ENCODE measurements around the gene NKAIN4. TPM values are rescaled to one million over a fixed set of nuclear protein-coding genes. Genes with fewer than 3 reads are reported as not detected.

NKAIN4 gene
- polyA plus RNA-seq, 1 donor (not counting 4 experiments of a cell fraction or from before 2014, with no cell fraction given), result not detected

DNA sequence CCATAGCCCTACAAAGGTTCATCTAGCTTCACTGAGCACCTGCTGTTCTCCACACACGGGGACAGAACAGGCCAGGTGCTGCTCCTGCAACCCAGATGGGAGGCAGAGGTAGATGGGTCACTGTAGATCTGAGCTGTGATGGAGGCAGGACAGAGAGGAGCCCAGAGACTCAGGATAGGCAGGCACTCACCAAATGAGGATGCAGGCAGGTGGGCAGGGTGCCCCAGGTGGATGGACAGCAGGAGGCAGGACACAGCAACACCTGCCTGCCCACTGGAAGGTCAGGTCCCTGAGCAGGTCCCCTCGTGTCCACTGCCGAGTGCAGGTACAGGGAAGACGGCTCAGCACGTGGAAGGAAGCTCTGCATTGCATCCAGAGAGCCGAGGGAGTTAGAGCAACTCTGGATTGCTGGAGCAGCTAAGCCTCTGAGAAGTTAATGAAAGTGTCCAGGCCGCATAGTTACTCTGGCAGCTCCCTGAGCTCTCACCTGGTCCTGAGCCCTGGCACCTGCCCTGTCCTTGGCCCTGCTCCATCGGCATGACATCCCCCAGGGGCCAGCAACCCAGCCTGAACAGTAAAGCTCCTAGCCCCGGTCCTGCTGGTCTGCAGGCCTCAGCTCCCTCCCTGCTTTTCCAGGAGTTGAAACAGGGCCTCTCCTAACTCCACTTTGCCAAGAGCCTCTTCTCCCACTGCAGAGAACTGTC is 33.4 kb downstream of the NKAIN4 start:
- DNase-seq (ENCODE audit: low read depth, low spot score) (no peak), FAIRE-seq (no peak)
- H4K20me1 ChIP-seq (ENCODE audit: control insufficient read depth, extremely low read depth, insufficient read depth, low read length), result no peaks in the 10 kb centered on the region
- no peaks in the 10 kb centered on the region for H3K9me3 ChIP-seq (ENCODE audit: control insufficient read depth, low read depth, low read length)
- dilution Hi-C loops (cut with MboI; ENCODE audit: extremely low pct_ligation_motif_present, low sequenced_read_pairs), result loop anchor here (10.0 kb wide), 1 partner anchor 64 kb away; no protein-coding TSS in a partner anchor
- H3K4me2 ChIP-seq (ENCODE audit: control insufficient read depth, extremely low read depth, insufficient read depth, low read depth, low read length), result no peak overlapping the region
- H3K27ac ChIP-seq (ENCODE audit: control insufficient read depth, insufficient read depth, low read length), result no peak overlapping the region
- peaks cover 4% of the 10 kb centered on the region for H3K4me1 ChIP-seq (ENCODE audit: control insufficient read depth, extremely low read depth, insufficient read depth, low read length)
- H2AFZ ChIP-seq (ENCODE audit: control insufficient read depth, low read length), result no peak overlapping the region
- no peak overlapping the region for H3K4me3 ChIP-seq (ENCODE audit: control insufficient read depth in 2 of 3, extremely low read depth in 1 of 3, insufficient read depth in 2 of 3, low read depth in 1 of 3, low read length in 3 of 3)
- H3K9ac ChIP-seq (ENCODE audit: control insufficient read depth, extremely low read depth, insufficient read depth, low read length), result no peak overlapping the region
- H3K36me3 ChIP-seq (ENCODE audit: control insufficient read depth in 2 of 2, extremely low read depth in 1 of 2, insufficient read depth in 2 of 2, low read length in 2 of 2), result no peaks in the 10 kb centered on the region
- H3K79me2 ChIP-seq (ENCODE audit: control insufficient read depth, insufficient read depth, low read length), result no peaks in the 10 kb centered on the region
- H3K27me3 ChIP-seq (ENCODE audit: control insufficient read depth, extremely low read depth, insufficient read depth, low read length), result peaks cover 13% of the 10 kb centered on the region
- H3K9me1 ChIP-seq (ENCODE audit: control insufficient read depth, extremely low read depth, insufficient read depth, low read length), result no peaks in the 10 kb centered on the region
- TF ChIP-seq, protein P1, sequence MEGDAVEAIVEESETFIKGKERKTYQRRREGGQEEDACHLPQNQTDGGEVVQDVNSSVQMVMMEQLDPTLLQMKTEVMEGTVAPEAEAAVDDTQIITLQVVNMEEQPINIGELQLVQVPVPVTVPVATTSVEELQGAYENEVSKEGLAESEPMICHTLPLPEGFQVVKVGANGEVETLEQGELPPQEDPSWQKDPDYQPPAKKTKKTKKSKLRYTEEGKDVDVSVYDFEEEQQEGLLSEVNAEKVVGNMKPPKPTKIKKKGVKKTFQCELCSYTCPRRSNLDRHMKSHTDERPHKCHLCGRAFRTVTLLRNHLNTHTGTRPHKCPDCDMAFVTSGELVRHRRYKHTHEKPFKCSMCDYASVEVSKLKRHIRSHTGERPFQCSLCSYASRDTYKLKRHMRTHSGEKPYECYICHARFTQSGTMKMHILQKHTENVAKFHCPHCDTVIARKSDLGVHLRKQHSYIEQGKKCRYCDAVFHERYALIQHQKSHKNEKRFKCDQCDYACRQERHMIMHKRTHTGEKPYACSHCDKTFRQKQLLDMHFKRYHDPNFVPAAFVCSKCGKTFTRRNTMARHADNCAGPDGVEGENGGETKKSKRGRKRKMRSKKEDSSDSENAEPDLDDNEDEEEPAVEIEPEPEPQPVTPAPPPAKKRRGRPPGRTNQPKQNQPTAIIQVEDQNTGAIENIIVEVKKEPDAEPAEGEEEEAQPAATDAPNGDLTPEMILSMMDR (optimal IDR thresholded peaks at IDR 0.05 in 1 of 3, IDR thresholded peaks at IDR 0.05 in 1 of 3, conservative IDR thresholded peaks at IDR 0.05 in 1 of 3; ENCODE audit: extremely low read depth in 1 of 3, insufficient read depth in 2 of 3, low read length in 3 of 3), result no peak
- TF ChIP-seq EZH2 (IDR thresholded peaks at IDR 0.05; ENCODE audit: low read length), result no peak

DNA sequence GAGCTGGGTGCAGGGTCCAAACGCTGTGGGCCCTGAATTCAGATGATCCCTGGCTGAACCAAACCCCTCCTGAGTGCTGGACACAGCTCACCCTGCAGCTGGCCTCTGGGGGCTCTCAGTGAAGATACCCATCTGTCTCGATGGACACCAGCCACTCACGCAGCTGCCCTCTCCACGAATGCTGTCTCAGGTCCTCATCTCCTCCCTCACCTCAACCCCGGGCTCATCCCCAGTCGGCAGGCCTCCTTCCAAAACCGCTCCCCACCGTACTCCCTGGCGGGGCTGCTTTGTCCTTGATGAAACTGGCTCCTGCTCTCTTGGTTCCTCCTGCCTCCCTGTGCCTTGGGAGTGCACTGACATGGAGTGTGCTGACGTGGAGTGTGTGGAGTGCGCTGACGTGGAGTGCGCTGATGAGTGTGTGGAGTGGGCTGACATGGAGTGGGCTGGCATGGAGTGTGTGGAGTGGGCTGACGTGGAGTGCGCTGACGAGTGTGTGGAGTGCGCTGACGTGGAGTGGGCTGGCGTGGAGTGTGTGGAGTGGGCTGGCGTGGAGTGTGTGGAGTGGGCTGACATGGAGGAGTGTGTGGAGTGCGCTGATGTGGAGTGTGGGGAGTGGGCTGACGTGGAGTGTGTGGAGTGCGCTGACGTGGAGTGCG is 34.3 kb downstream of the NKAIN4 start:
- TF ChIP-seq, protein P1 (optimal IDR thresholded peaks at IDR 0.05 in 1 of 3, IDR thresholded peaks at IDR 0.05 in 1 of 3, conservative IDR thresholded peaks at IDR 0.05 in 1 of 3; ENCODE audit: extremely low read depth in 1 of 3, insufficient read depth in 2 of 3, low read length in 3 of 3), result no peak
- TF ChIP-seq EZH2 (IDR thresholded peaks at IDR 0.05; ENCODE audit: low read length), result peak; percentile 4
- Histone ChIP-seq H3K9ac (ENCODE audit: control insufficient read depth, extremely low read depth, insufficient read depth, low read length) (no peak overlapping the region), H4K20me1 (ENCODE audit: control insufficient read depth, extremely low read depth, insufficient read depth, low read length) (peaks cover 2% of the 10 kb centered on the region), H2AFZ (ENCODE audit: control insufficient read depth, low read length) (no peak overlapping the region), H3K27me3 (ENCODE audit: control insufficient read depth, extremely low read depth, insufficient read depth, low read length) (peaks cover 13% of the 10 kb centered on the region), H3K4me2 (ENCODE audit: control insufficient read depth, extremely low read depth, insufficient read depth, low read depth, low read length) (no peak overlapping the region), H3K4me3 (ENCODE audit: control insufficient read depth in 2 of 3, extremely low read depth in 1 of 3, insufficient read depth in 2 of 3, low read depth in 1 of 3, low read length in 3 of 3) (no peak overlapping the region), H3K4me1 (ENCODE audit: control insufficient read depth, extremely low read depth, insufficient read depth, low read length) (peaks cover 7% of the 10 kb centered on the region), H3K36me3 (ENCODE audit: control insufficient read depth in 2 of 2, extremely low read depth in 1 of 2, insufficient read depth in 2 of 2, low read length in 2 of 2) (no peaks in the 10 kb centered on the region), H3K9me3 (ENCODE audit: control insufficient read depth, low read depth, low read length) (no peaks in the 10 kb centered on the region), H3K27ac (ENCODE audit: control insufficient read depth, insufficient read depth, low read length) (no peak overlapping the region), H3K9me1 (ENCODE audit: control insufficient read depth, extremely low read depth, insufficient read depth, low read length) (no peaks in the 10 kb centered on the region), H3K79me2 (ENCODE audit: control insufficient read depth, insufficient read depth, low read length) (peaks cover 7% of the 10 kb centered on the region)
- DNase-seq (ENCODE audit: low read depth, low spot score) (no peak), FAIRE-seq (no peak)
- dilution Hi-C loops (cut with MboI; ENCODE audit: extremely low pct_ligation_motif_present, low sequenced_read_pairs), result loop anchor here (10.0 kb wide), 1 partner anchor 65 kb away; no protein-coding TSS in a partner anchor

Data from keratinocyte (primary cell).